Endodermal cell (in vitro differentiated cells): ENCODE measurements around the gene RECK. TPM values are rescaled to one million over a fixed set of nuclear protein-coding genes. Genes with fewer than 3 reads are reported as not detected.

ENCODE experiments used
- DNase-seq: peaks from one replicate; pipeline ENCODE4 v3.0.0-alpha.2; 2017
- H3K27ac ChIP-seq: 2 replicates; pipeline ENCODE4 v1.5.1; 2013; ENCODE audit warnings: mild to moderate bottlenecking, low read depth, low read length, moderate library complexity
- H3K27me3 ChIP-seq: 2 replicates; pipeline ENCODE4 v1.6.1; 2013; ENCODE audit warnings: mild to moderate bottlenecking, low read length, moderate library complexity; ENCODE audit not compliant: insufficient read depth, control insufficient read depth, poor library complexity, severe bottlenecking
- H3K36me3 ChIP-seq: 2 replicates; pipeline ENCODE4 v1.7.0; 2013; ENCODE audit warnings: mild to moderate bottlenecking, low read length, moderate library complexity; ENCODE audit not compliant: control insufficient read depth, insufficient read depth
- H3K4me1 ChIP-seq: one replicate; pipeline ENCODE4 v1.7.0; 2013; ENCODE audit warnings: low read length; ENCODE audit not compliant: control insufficient read depth, insufficient read depth
- H3K4me3 ChIP-seq: 2 replicates; pipeline ENCODE4 v1.5.1; 2013; ENCODE audit warnings: mild to moderate bottlenecking, low read length, moderate library complexity
- H3K9ac ChIP-seq: 2 replicates; pipeline ENCODE4 v1.6.1; 2013; ENCODE audit warnings: mild to moderate bottlenecking, low read length, moderate library complexity; ENCODE audit not compliant: poor library complexity, severe bottlenecking; ENCODE audit errors: extremely low read depth
- H3K9me3 ChIP-seq: 2 replicates; pipeline ENCODE4 v1.6.1; 2013; ENCODE audit warnings: mild to moderate bottlenecking, low read length, moderate library complexity; ENCODE audit not compliant: control insufficient read depth
- H3K27ac Mint-ChIP-seq: 2 replicates; pipeline ENCODE4 v1.8.0; 2020; ENCODE audit warnings: mixed read lengths
- H3K27me3 Mint-ChIP-seq: 2 replicates; pipeline ENCODE4 v1.8.0; 2021; ENCODE audit warnings: mild to moderate bottlenecking, mixed read lengths; ENCODE audit not compliant: insufficient read depth
- H3K36me3 Mint-ChIP-seq: 2 replicates; pipeline ENCODE4 v1.8.0; 2020; ENCODE audit warnings: low read depth, mixed read lengths
- H3K4me1 Mint-ChIP-seq: 2 replicates; pipeline ENCODE4 v1.8.0; 2020; ENCODE audit warnings: mixed read lengths
- H3K4me3 Mint-ChIP-seq: 2 replicates; pipeline ENCODE4 v1.8.0; 2020; ENCODE audit warnings: mild to moderate bottlenecking, moderate library complexity, mixed read lengths
- H3K9me3 Mint-ChIP-seq: 2 replicates; pipeline ENCODE4 v1.8.0; 2020; ENCODE audit warnings: mild to moderate bottlenecking, mixed read lengths
- CTCF ChIP-seq: fragments of 200-600 bp; sonication (generic); conservative IDR thresholded peaks from 2 replicates; pipeline ENCODE4 v1.5.0; 2021; ENCODE audit warnings: antibody characterized with exemption, mild to moderate bottlenecking
- WGBS, 2 experiments: methylation state at CpG; one replicate each; pipeline versions ENCODE4 v1.1.5 to v1.1.7; 2013; ENCODE audit warnings: missing lambda C conversion rate in 2 of 2, mixed read lengths in 1 of 2; ENCODE audit not compliant: insufficient coverage in 1 of 2, insufficient read length in 1 of 2; 5-methylcytosine and 5-hydroxymethylcytosine counted together
- total RNA-seq, 2 donors: library from RNA; stranded (reverse); fragmentation: NEBNext Ultra II Directional in 1 of 2; extraction: Animal tissue kit (Norgen Biotek cat#: 25700) in 1 of 2; gene quantifications; 2 replicates in 1 of 2; 3 replicates in 1 of 2; pipeline ENCODE4 v1.2.1, GENCODE V29; 2021

The RECK gene
- total RNA-seq, 2 donors from 2014 or later: 11.5 to 16.1 TPM

- no peak overlapping the region for H3K27ac Mint-ChIP-seq
- WGBS, 2 experiments: 90 to 100% methylated on average over 1 of the region's 2 CpGs
- no peak for TF ChIP-seq CTCF
Observed at GRCh38 chr9:36123515-36123914, 86.8 kb downstream of the RECK start.

GRCh38 chr9:36125062-36125855 is 88.5 kb downstream of the RECK start:
- no peak overlapping the region for H3K4me3 ChIP-seq
- H3K36me3 ChIP-seq: peaks cover 6% of the 10 kb centered on the region
- Mint-ChIP-seq H3K4me1 (peaks cover 15% of the 10 kb centered on the region), H3K4me3 (no peak overlapping the region), H3K27ac (no peak overlapping the region), H3K27me3 (no peaks in the 10 kb centered on the region), H3K9me3 (no peaks in the 10 kb centered on the region), H3K36me3 (peaks cover 17% of the 10 kb centered on the region)
- no peak overlapping the region for H3K27ac ChIP-seq
- H3K27me3 ChIP-seq: no peaks in the 10 kb centered on the region
- 89 to 91% methylated on average over 8 to 10 of the region's 10 CpGs for whole genome bisulfite sequencing, 2 experiments
- H3K9me3 ChIP-seq: no peaks in the 10 kb centered on the region
- H3K4me1 ChIP-seq: peaks cover 17% of the 10 kb centered on the region
- TF ChIP-seq CTCF: no peak
- H3K9ac ChIP-seq: no peak overlapping the region
- no peak for DNase-seq

More at GRCh38 chr9:36123515-36123914, 86.8 kb downstream of the RECK start:
- peaks cover 6% of the 10 kb centered on the region for H3K36me3 ChIP-seq
- Mint-ChIP-seq H3K9me3 (peaks cover 2% of the 10 kb centered on the region), H3K4me1 (peaks cover 27% of the 10 kb centered on the region), H3K4me3 (no peak overlapping the region), H3K36me3 (peaks cover 17% of the 10 kb centered on the region), H3K27me3 (no peaks in the 10 kb centered on the region)
- no peaks in the 10 kb centered on the region for H3K9me3 ChIP-seq
- H3K27me3 ChIP-seq: no peaks in the 10 kb centered on the region
- H3K27ac ChIP-seq: no peak overlapping the region
- no peak overlapping the region for H3K4me3 ChIP-seq
- DNase-seq: no peak
- peaks cover 26% of the 10 kb centered on the region for H3K4me1 ChIP-seq
- H3K9ac ChIP-seq: no peak overlapping the region

- TF ChIP-seq CTCF: no peak
- peaks cover 9% of the 10 kb centered on the region for H3K4me1 Mint-ChIP-seq
- H3K36me3 ChIP-seq: peaks cover 6% of the 10 kb centered on the region
- H3K9ac ChIP-seq: no peak overlapping the region
- H3K4me1 ChIP-seq: peaks cover 8% of the 10 kb centered on the region
- no peak for DNase-seq
- 75 to 100% methylated on average over 5 to 7 of the region's 7 CpGs for WGBS, 2 experiments
- H3K27me3 ChIP-seq: no peaks in the 10 kb centered on the region
- peaks cover under 1% of the 10 kb centered on the region for H3K27me3 Mint-ChIP-seq
- H3K27ac ChIP-seq: no peak overlapping the region
- no peak overlapping the region for H3K27ac Mint-ChIP-seq
- no peaks in the 10 kb centered on the region for H3K9me3 ChIP-seq
- H3K9me3 Mint-ChIP-seq: no peaks in the 10 kb centered on the region
- peaks cover 17% of the 10 kb centered on the region for H3K36me3 Mint-ChIP-seq
- no peak overlapping the region for H3K4me3 Mint-ChIP-seq
- no peak overlapping the region for H3K4me3 ChIP-seq
Observed at GRCh38 chr9:36126016-36126730, 89.5 kb downstream of the RECK start.
